ENCODE measurements around the gene ZNF407. TPM values are rescaled to one million over a fixed set of nuclear protein-coding genes. Genes with fewer than 3 reads are reported as not detected.

The ZNF407 gene
- polyA plus RNA-seq, 2 donors: 2.2 to 2.6 TPM

DNA sequence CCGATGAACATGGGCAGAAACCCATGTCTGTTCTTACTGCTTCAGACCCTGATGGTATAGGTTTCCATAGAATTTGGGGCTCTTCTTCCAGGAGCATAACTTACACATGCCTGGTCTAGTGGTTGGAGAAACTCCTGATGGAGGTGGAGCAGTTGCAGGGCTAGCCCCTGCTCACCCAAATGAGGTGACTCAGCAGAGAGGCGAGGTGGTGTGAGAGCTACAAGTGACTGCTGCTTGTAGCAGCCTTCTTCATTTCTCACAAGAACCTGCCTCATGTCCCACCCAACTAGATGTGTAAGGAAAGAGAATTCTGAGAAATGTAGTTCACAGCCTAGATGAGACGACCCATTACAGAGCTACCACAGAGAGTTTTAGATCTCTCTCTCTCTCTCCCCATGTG lies 105.3 kb downstream of the ZNF407 start:
- WGBS, 2 donors: 61 to 66% methylated on average over 3 of the region's 3 CpGs
- no peaks in the 10 kb centered on the region for H3K4me1 ChIP-seq (ENCODE audit: control insufficient read depth in 2 of 2, insufficient read depth in 2 of 2, low read length in 1 of 2)
- no peak overlapping the region for H3K4me3 ChIP-seq (ENCODE audit: low read depth in 1 of 2, low read length in 2 of 2)
- H3K27me3 ChIP-seq (ENCODE audit: control insufficient read depth in 1 of 2, insufficient read depth in 2 of 2, low read length in 2 of 2): no peaks in the 10 kb centered on the region
- H3K9me3 ChIP-seq (ENCODE audit: control insufficient read depth in 2 of 2, insufficient read depth in 1 of 2, low read depth in 1 of 2, low read length in 1 of 2): no peaks in the 10 kb centered on the region
- H3K27ac ChIP-seq (ENCODE audit: low read depth in 2 of 2, low read length in 1 of 2): no peak overlapping the region
- peaks cover 0 to 3% of the 10 kb centered on the region in 2 donors for H3K36me3 ChIP-seq (ENCODE audit: control insufficient read depth in 2 of 2, insufficient read depth in 2 of 2, low read length in 1 of 2)

DNA sequence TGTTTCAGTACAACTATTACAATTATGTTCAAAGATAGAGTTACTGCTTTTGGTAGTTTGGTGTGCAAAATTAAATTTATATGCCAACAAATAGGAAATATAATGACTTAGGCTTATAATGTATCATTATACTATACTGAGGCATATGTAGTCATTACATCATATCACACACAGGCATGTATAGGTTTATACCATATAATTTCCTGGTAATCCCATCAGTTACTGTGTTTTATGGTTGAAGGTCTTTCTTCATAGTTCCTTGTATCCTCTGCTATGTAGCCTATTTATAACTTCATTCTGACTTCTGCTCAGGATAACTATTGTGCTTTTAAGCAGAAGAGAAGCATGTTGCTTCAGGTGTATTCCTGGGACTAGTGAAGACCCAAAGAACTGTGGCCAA lies 110.5 kb downstream of the ZNF407 start:
- Histone ChIP-seq H3K4me3 (ENCODE audit: low read depth in 1 of 2, low read length in 2 of 2) (no peak overlapping the region), H3K9me3 (ENCODE audit: control insufficient read depth in 2 of 2, insufficient read depth in 1 of 2, low read depth in 1 of 2, low read length in 1 of 2) (no peaks in the 10 kb centered on the region), H3K27ac (ENCODE audit: low read depth in 2 of 2, low read length in 1 of 2) (no peak overlapping the region), H3K4me1 (ENCODE audit: control insufficient read depth in 2 of 2, insufficient read depth in 2 of 2, low read length in 1 of 2) (no peaks in the 10 kb centered on the region), H3K27me3 (ENCODE audit: control insufficient read depth in 1 of 2, insufficient read depth in 2 of 2, low read length in 2 of 2) (no peaks in the 10 kb centered on the region), H3K36me3 (ENCODE audit: control insufficient read depth in 2 of 2, insufficient read depth in 2 of 2, low read length in 1 of 2) (no peaks in the 10 kb centered on the region)

DNA sequence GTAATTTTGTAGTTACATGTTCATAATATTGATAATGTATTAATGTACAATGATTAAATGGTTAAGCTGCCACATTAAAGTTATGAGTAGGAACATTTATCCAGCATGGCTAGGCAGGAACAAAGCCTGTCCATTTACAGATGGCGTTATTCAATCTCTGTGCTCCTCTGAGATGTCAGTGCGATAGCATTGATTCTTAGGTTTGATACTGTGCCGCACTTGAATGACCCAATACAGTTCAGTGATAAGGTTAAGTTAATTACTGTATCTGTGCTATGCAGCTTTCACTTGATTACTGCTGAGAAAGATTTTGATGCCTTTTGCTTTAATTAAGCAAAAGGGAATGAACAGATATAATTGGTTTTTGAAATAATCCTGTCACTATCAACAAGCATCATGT lies 111.8 kb downstream of the ZNF407 start:
- no peaks in the 10 kb centered on the region for H3K27me3 ChIP-seq (ENCODE audit: control insufficient read depth in 1 of 2, insufficient read depth in 2 of 2, low read length in 2 of 2)
- H3K4me3 ChIP-seq (ENCODE audit: low read depth in 1 of 2, low read length in 2 of 2): no peak overlapping the region
- H3K36me3 ChIP-seq (ENCODE audit: control insufficient read depth in 2 of 2, insufficient read depth in 2 of 2, low read length in 1 of 2): no peaks in the 10 kb centered on the region
- no peak overlapping the region for H3K27ac ChIP-seq (ENCODE audit: low read depth in 2 of 2, low read length in 1 of 2)
- H3K4me1 ChIP-seq (ENCODE audit: control insufficient read depth in 2 of 2, insufficient read depth in 2 of 2, low read length in 1 of 2): no peaks in the 10 kb centered on the region
- H3K9me3 ChIP-seq (ENCODE audit: control insufficient read depth in 2 of 2, insufficient read depth in 1 of 2, low read depth in 1 of 2, low read length in 1 of 2): no peaks in the 10 kb centered on the region
- WGBS, 2 donors: 90 to 97% methylated on average over 3 of the region's 3 CpGs

- no peaks in the 10 kb centered on the region for H3K27me3 ChIP-seq (ENCODE audit: control insufficient read depth in 1 of 2, insufficient read depth in 2 of 2, low read length in 2 of 2)
Measured at GRCh38 chr18:74714120-74714519, 116.5 kb downstream of the ZNF407 start.

GRCh38 chr18:74714791-74715190 lies 117.1 kb downstream of the ZNF407 start:
- no peaks in the 10 kb centered on the region for H3K36me3 ChIP-seq (ENCODE audit: control insufficient read depth in 2 of 2, insufficient read depth in 2 of 2, low read length in 1 of 2)
- H3K4me3 ChIP-seq (ENCODE audit: low read depth in 1 of 2, low read length in 2 of 2): no peak overlapping the region
- no peaks in the 10 kb centered on the region for H3K27me3 ChIP-seq (ENCODE audit: control insufficient read depth in 1 of 2, insufficient read depth in 2 of 2, low read length in 2 of 2)
- no peak overlapping the region for H3K27ac ChIP-seq (ENCODE audit: low read depth in 2 of 2, low read length in 1 of 2)
- H3K4me1 ChIP-seq (ENCODE audit: control insufficient read depth in 2 of 2, insufficient read depth in 2 of 2, low read length in 1 of 2): no peaks in the 10 kb centered on the region
- WGBS, 2 donors: 88 to 91% methylated on average over 6 of the region's 6 CpGs
- no peaks in the 10 kb centered on the region for H3K9me3 ChIP-seq (ENCODE audit: control insufficient read depth in 2 of 2, insufficient read depth in 1 of 2, low read depth in 1 of 2, low read length in 1 of 2)

More at GRCh38 chr18:74714120-74714519, 116.5 kb downstream of the ZNF407 start:
- H3K4me3 ChIP-seq (ENCODE audit: low read depth in 1 of 2, low read length in 2 of 2): no peak overlapping the region
- 96% methylated on average over 1 of the region's 1 CpG for WGBS, 2 donors
- no peaks in the 10 kb centered on the region for H3K4me1 ChIP-seq (ENCODE audit: control insufficient read depth in 2 of 2, insufficient read depth in 2 of 2, low read length in 1 of 2)
- no peaks in the 10 kb centered on the region for H3K9me3 ChIP-seq (ENCODE audit: control insufficient read depth in 2 of 2, insufficient read depth in 1 of 2, low read depth in 1 of 2, low read length in 1 of 2)
- H3K36me3 ChIP-seq (ENCODE audit: control insufficient read depth in 2 of 2, insufficient read depth in 2 of 2, low read length in 1 of 2): no peaks in the 10 kb centered on the region
- no peak overlapping the region for H3K27ac ChIP-seq (ENCODE audit: low read depth in 2 of 2, low read length in 1 of 2)

DNA sequence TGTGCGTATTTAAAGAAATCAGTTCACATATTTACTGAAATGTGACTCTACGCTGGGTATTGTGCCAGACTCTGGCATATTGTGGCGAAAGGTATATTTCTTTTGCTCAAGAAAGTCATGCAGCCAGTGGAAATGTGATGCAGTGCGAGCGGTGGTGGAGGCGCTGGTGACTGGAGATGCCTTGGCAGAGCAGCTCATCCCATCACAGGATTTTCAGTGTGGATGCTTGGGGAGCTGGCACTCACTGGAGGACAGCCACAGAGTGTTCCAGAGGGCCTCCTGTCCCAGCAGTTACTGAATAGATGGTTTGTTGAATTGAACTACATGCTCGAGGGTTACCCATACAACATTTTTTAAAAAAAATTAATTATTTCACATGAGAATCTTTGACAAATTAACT lies 117.6 kb downstream of the ZNF407 start:
- Histone ChIP-seq H3K9me3 (ENCODE audit: control insufficient read depth in 2 of 2, insufficient read depth in 1 of 2, low read depth in 1 of 2, low read length in 1 of 2) (no peaks in the 10 kb centered on the region), H3K36me3 (ENCODE audit: control insufficient read depth in 2 of 2, insufficient read depth in 2 of 2, low read length in 1 of 2) (no peaks in the 10 kb centered on the region), H3K4me1 (ENCODE audit: control insufficient read depth in 2 of 2, insufficient read depth in 2 of 2, low read length in 1 of 2) (no peaks in the 10 kb centered on the region), H3K4me3 (ENCODE audit: low read depth in 1 of 2, low read length in 2 of 2) (no peak overlapping the region), H3K27me3 (ENCODE audit: control insufficient read depth in 1 of 2, insufficient read depth in 2 of 2, low read length in 2 of 2) (no peaks in the 10 kb centered on the region), H3K27ac (ENCODE audit: low read depth in 2 of 2, low read length in 1 of 2) (no peak overlapping the region)
- WGBS, 2 donors: 97% methylated on average over 7 of the region's 7 CpGs

GRCh38 chr18:74715865-74716712 lies 118.4 kb downstream of the ZNF407 start:
- Histone ChIP-seq H3K9me3 (ENCODE audit: control insufficient read depth in 2 of 2, insufficient read depth in 1 of 2, low read depth in 1 of 2, low read length in 1 of 2) (no peaks in the 10 kb centered on the region), H3K27ac (ENCODE audit: low read depth in 2 of 2, low read length in 1 of 2) (no peak overlapping the region), H3K4me3 (ENCODE audit: low read depth in 1 of 2, low read length in 2 of 2) (no peak overlapping the region), H3K36me3 (ENCODE audit: control insufficient read depth in 2 of 2, insufficient read depth in 2 of 2, low read length in 1 of 2) (no peaks in the 10 kb centered on the region), H3K4me1 (ENCODE audit: control insufficient read depth in 2 of 2, insufficient read depth in 2 of 2, low read length in 1 of 2) (no peaks in the 10 kb centered on the region), H3K27me3 (ENCODE audit: control insufficient read depth in 1 of 2, insufficient read depth in 2 of 2, low read length in 2 of 2) (no peaks in the 10 kb centered on the region)
- 51 to 57% methylated on average over 5 of the region's 5 CpGs for WGBS, 2 donors

GRCh38 chr18:74718312-74718711 lies 120.6 kb downstream of the ZNF407 start:
- Histone ChIP-seq H3K4me3 (ENCODE audit: low read depth in 1 of 2, low read length in 2 of 2) (no peak overlapping the region), H3K36me3 (ENCODE audit: control insufficient read depth in 2 of 2, insufficient read depth in 2 of 2, low read length in 1 of 2) (no peaks in the 10 kb centered on the region), H3K9me3 (ENCODE audit: control insufficient read depth in 2 of 2, insufficient read depth in 1 of 2, low read depth in 1 of 2, low read length in 1 of 2) (no peaks in the 10 kb centered on the region), H3K27me3 (ENCODE audit: control insufficient read depth in 1 of 2, insufficient read depth in 2 of 2, low read length in 2 of 2) (no peaks in the 10 kb centered on the region), H3K27ac (ENCODE audit: low read depth in 2 of 2, low read length in 1 of 2) (no peak overlapping the region), H3K4me1 (ENCODE audit: control insufficient read depth in 2 of 2, insufficient read depth in 2 of 2, low read length in 1 of 2) (peaks cover 0 to 2% of the 10 kb centered on the region in 2 donors)
- WGBS, 2 donors: 91 to 92% methylated on average over 2 of the region's 2 CpGs

- peaks cover 0 to 2% of the 10 kb centered on the region in 2 donors for H3K4me1 ChIP-seq (ENCODE audit: control insufficient read depth in 2 of 2, insufficient read depth in 2 of 2, low read length in 1 of 2)
- H3K9me3 ChIP-seq (ENCODE audit: control insufficient read depth in 2 of 2, insufficient read depth in 1 of 2, low read depth in 1 of 2, low read length in 1 of 2): no peaks in the 10 kb centered on the region
- H3K27me3 ChIP-seq (ENCODE audit: control insufficient read depth in 1 of 2, insufficient read depth in 2 of 2, low read length in 2 of 2): no peaks in the 10 kb centered on the region
- no peak overlapping the region for H3K4me3 ChIP-seq (ENCODE audit: low read depth in 1 of 2, low read length in 2 of 2)
- no peaks in the 10 kb centered on the region for H3K36me3 ChIP-seq (ENCODE audit: control insufficient read depth in 2 of 2, insufficient read depth in 2 of 2, low read length in 1 of 2)
- WGBS, 2 donors: 61 to 74% methylated on average over 2 of the region's 2 CpGs
- H3K27ac ChIP-seq (ENCODE audit: low read depth in 2 of 2, low read length in 1 of 2): no peak overlapping the region
Measured at GRCh38 chr18:74722237-74722636, 124.6 kb downstream of the ZNF407 start.

- Histone ChIP-seq H3K9me3 (ENCODE audit: control insufficient read depth in 2 of 2, insufficient read depth in 1 of 2, low read depth in 1 of 2, low read length in 1 of 2) (no peaks in the 10 kb centered on the region), H3K36me3 (ENCODE audit: control insufficient read depth in 2 of 2, insufficient read depth in 2 of 2, low read length in 1 of 2) (no peaks in the 10 kb centered on the region), H3K27me3 (ENCODE audit: control insufficient read depth in 1 of 2, insufficient read depth in 2 of 2, low read length in 2 of 2) (no peaks in the 10 kb centered on the region), H3K4me3 (ENCODE audit: low read depth in 1 of 2, low read length in 2 of 2) (no peak overlapping the region), H3K4me1 (ENCODE audit: control insufficient read depth in 2 of 2, insufficient read depth in 2 of 2, low read length in 1 of 2) (peaks cover 0 to 2% of the 10 kb centered on the region in 2 donors), H3K27ac (ENCODE audit: low read depth in 2 of 2, low read length in 1 of 2) (no peak overlapping the region)
- WGBS, 2 donors: 84 to 88% methylated on average over 1 of the region's 1 CpG
Measured at GRCh38 chr18:74724186-74724585, 126.5 kb downstream of the ZNF407 start.
